Mononuclear cell (primary cell): ENCODE data around the gene AKR1C2. TPM values are rescaled to one million over a fixed set of nuclear protein-coding genes. Genes with fewer than 3 reads are reported as not detected.
"Not testable (repeated sequence)": the region's sequence is repeated elsewhere in the genome, so short reads cannot be mapped to it uniquely, and the experiment has no call there.

Experiments
- H3K27me3 ChIP-seq: 2 replicates; pipeline ENCODE4 v1.6.0; 2011; ENCODE audit warnings: low read length, control low read depth; ENCODE audit not compliant: insufficient read depth
- H3K4me1 ChIP-seq: 2 replicates; pipeline ENCODE4 v1.5.1; 2011; ENCODE audit warnings: mild to moderate bottlenecking, low read length, control low read depth; ENCODE audit not compliant: insufficient read depth
- H3K4me3 ChIP-seq: 2 replicates; pipeline ENCODE4 v1.5.1; 2011; ENCODE audit warnings: mild to moderate bottlenecking, low read length, moderate library complexity
- H3K9me3 ChIP-seq: 2 replicates; pipeline ENCODE4 v1.5.1; 2011; ENCODE audit warnings: low read depth, mild to moderate bottlenecking, control low read depth, low read length
- total RNA-seq: library from RNA; depleted of rRNA; stranded (reverse); fragments of >200 nt; gene quantifications from one replicate; pipeline ENCODE4 v1.2.3, GENCODE V29; 2012

The AKR1C2 gene
- total RNA-seq, 1 donor, result 0.21 TPM

DNA sequence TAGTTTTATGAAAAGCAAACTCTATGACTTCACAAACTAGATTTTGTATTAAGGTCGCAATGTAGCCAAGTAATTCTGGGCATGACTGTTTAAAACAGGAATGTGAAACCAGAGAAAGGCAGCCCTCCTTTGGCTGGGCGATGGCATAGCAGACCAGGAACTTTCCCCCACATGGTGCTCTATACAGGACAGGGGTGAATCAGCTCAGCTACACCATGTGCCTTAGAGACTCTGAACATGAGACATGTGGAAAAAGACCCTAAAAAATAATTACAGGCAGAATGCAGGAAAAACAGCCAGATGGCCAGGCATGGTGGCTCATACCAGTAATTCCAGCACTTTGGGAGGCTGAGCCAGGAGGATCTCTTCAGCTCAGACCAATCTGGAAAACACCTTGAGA lies 60.7 kb downstream of the AKR1C2 start:
- H3K9me3 ChIP-seq, H3K4me3 ChIP-seq, H3K4me1 ChIP-seq, H3K27me3 ChIP-seq: not testable (repeated sequence)

DNA sequence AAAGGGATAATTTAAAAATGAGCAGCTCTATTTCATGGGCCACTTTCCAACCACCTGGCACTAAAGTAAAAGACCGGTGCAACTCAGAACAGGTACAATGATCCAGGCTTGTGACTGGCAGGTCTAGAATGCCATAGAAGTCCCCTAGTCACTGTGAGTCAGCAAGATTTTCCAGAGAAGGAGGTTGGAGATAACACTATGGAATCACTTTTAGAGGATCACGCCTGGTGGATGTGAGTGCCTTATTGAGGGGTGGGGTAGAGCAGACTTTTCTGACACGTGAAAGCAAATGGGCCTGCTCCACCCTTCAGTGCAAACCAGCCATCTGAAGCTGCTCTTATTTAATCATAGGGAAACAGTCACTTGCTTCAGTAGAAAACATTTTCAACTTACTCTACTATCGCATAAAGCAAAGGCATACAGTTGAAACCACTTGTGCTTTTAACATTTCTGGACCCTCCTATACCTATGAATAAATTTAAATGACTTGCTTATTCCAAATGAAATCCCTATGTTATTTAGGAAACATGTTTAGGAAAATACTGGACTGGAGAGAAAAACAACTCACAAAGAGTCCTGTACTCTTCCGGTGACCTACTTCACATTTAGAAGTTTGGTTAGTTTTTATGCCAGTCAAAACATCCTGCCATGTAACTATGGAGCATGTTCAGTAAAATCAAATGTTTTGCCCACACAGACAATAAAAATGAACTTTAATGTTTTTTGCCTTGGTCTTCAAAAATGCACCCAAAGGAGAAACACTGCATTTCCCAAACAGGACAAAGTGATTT lies 61.9 kb downstream of the AKR1C2 start:
- H3K4me3 ChIP-seq, result no peak overlapping the region
- no peaks in the 10 kb centered on the region for H3K27me3 ChIP-seq
- no peaks in the 10 kb centered on the region for H3K9me3 ChIP-seq
- H3K4me1 ChIP-seq, result no peaks in the 10 kb centered on the region

DNA sequence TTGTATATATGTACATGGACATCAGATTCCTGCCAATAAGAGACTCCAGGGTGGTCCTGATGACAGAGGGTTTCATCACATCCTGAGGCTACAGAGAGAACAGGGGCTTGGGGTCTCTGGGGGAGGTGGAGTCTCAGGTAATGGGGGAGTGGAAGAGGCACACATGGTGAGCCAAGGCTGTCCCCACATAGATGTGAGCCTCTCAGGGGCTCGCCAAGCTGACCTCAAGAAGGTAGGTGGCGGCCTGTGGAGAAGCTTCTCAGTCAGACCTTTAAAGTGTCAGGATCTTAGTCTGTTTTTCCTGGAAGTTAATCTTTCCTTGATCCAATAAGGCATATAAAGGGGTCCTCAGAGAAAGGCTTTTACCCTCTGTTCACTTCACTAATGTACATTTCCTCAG lies 62.7 kb downstream of the AKR1C2 start:
- not testable (repeated sequence) for H3K4me3 ChIP-seq, H3K9me3 ChIP-seq, H3K4me1 ChIP-seq, H3K27me3 ChIP-seq

DNA sequence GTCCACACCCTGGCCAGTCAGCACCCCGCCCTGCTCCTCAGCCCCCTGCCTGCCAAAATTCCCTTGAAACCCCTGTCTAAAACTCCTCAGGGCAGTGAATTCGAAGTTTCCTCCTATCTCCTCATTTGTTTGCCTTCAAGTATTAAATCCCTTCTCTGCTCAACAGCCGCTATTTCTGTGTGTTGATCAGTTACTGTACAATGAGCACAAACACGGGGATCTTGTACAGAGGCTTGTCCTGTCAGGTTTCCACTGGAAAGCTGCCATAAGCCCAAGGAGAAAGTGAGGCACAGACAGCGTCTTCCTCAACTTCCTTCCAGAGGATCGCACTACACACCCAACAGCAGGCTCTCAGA lies 63.6 kb downstream of the AKR1C2 start:
- not testable (repeated sequence) for H3K9me3 ChIP-seq, H3K27me3 ChIP-seq, H3K4me3 ChIP-seq, H3K4me1 ChIP-seq

DNA sequence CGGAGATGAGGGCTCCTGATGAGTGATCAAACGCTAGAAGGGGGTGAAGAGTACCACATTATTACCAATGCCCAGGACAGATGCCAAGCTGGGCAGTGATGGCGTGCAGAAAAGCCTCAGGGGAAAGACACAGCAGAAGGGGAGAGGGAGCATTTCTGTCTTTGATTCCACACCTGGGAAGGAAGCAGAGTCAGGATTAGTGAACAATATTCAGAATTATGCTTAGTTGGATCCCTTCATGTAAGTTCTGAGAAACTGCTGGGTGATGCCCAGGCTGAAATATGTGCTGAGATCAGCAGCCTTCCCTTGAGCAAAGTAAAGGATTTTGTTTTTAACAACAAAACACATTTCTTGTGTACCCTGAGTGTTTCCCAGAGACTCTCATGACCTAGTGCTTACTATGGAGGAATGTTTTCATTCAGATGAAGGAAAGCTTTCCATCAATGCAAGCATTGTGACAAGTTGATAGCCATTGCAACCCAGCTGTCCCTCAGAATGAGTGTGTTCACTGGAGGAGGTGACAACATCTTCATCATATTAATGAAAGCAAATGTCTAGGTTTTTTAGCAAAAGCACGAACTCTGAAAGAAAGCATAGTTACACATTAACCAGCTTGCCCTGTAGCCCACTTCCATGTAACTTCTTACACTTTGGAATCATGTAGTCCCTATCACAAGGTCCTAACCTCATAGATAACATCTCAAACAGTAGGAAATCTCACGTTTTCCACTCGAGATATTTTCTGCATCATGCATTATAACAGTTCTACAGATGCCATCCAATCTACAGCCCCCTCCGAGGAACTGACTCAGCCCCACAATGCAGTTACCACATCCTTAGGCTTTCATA lies 64.2 kb downstream of the AKR1C2 start:
- no peak overlapping the region for H3K4me3 ChIP-seq
- no peaks in the 10 kb centered on the region for H3K27me3 ChIP-seq
- H3K9me3 ChIP-seq, result no peaks in the 10 kb centered on the region
- no peaks in the 10 kb centered on the region for H3K4me1 ChIP-seq

Other genes starting within 250 kb of the AKR1C2 start
- 19.3 TPM for gene AKR1E2, start 177.7 kb downstream of the AKR1C2 start, total RNA-seq
- gene AKR1C1, start 40.4 kb downstream of the AKR1C2 start, total RNA-seq, result 3.3 TPM
- 6.3 TPM for gene AKR1C3, start 90.6 kb upstream of the AKR1C2 start, total RNA-seq
- gene AKR1C8, start 181.3 kb upstream of the AKR1C2 start, total RNA-seq, result 0.42 TPM
- gene AKR1C4, start 193.0 kb upstream of the AKR1C2 start, total RNA-seq, result 0.21 TPM